Stimulated activated CD4-positive, alpha-beta T cell treated with anti-CD3 and anti-CD28 coated beads, Interleukin-12 subunit alpha, Interleukin-12 subunit beta, amount 100 ng/mL, for 24 hours (primary cell): Measurements from ENCODE around the gene GFPT1.

Experiments
- DNase-seq, 2 experiments: peaks; one replicate each; pipeline ENCODE4 v3.0.0-alpha.2; 2020; ENCODE audit warnings: low read depth in 2 of 2

Gene GFPT1

GRCh38 chr2:69316550-69316949, 70.5 kb downstream of the GFPT1 start:
- no peak for DNase-seq

GRCh38 chr2:69315160-69315761, 71.8 kb downstream of the GFPT1 start:
- no peak for DNase-seq

- DNase-seq, result no peak
Observed at GRCh38 chr2:69311024-69311416, 76.0 kb downstream of the GFPT1 start.

GRCh38 chr2:69310111-69311023, 76.7 kb downstream of the GFPT1 start:
- DNase-seq, result no peak

- no peak for DNase-seq
Observed at GRCh38 chr2:69309351-69310110, 77.5 kb downstream of the GFPT1 start.

- no peak for DNase-seq
Observed at GRCh38 chr2:69308338-69308737, 78.7 kb downstream of the GFPT1 start.

- DNase-seq, result no peak
Observed at GRCh38 chr2:69307579-69308064, 79.4 kb downstream of the GFPT1 start.

GRCh38 chr2:69306822-69307578, 80.0 kb downstream of the GFPT1 start:
- peak; percentile 32 to 56 for DNase-seq

GRCh38 chr2:69306393-69306821, 80.6 kb downstream of the GFPT1 start:
- DNase-seq, result no peak

- DNase-seq, result no peak
Observed at GRCh38 chr2:69305712-69306392, 81.2 kb downstream of the GFPT1 start.

- DNase-seq, result no peak
Observed at GRCh38 chr2:69305166-69305565, 81.9 kb downstream of the GFPT1 start.

GRCh38 chr2:69304656-69305055, 82.4 kb downstream of the GFPT1 start:
- no peak for DNase-seq

GRCh38 chr2:69300650-69301049, 86.4 kb downstream of the GFPT1 start:
- no peak for DNase-seq

GRCh38 chr2:69299772-69300516, 87.1 kb downstream of the GFPT1 start:
- no peak for DNase-seq

- no peak for DNase-seq
Observed at GRCh38 chr2:69298862-69299261, 88.2 kb downstream of the GFPT1 start.

- DNase-seq, result no peak
Observed at GRCh38 chr2:69298261-69298660, 88.8 kb downstream of the GFPT1 start.

- no peak for DNase-seq
Observed at GRCh38 chr2:69297216-69297615, 89.8 kb downstream of the GFPT1 start.

GRCh38 chr2:69296421-69296820, 90.6 kb downstream of the GFPT1 start:
- no peak for DNase-seq

- no peak for DNase-seq
Observed at GRCh38 chr2:69292256-69292655, 94.8 kb downstream of the GFPT1 start.

- DNase-seq, result no peak
Observed at GRCh38 chr2:69291721-69292120, 95.3 kb downstream of the GFPT1 start.
